ENCODE data around the gene DHX40.
"Not testable (repeated sequence)": the region's sequence is repeated elsewhere in the genome, so short reads cannot be mapped to it uniquely, and the experiment has no call there.

The DHX40 gene, protein sequence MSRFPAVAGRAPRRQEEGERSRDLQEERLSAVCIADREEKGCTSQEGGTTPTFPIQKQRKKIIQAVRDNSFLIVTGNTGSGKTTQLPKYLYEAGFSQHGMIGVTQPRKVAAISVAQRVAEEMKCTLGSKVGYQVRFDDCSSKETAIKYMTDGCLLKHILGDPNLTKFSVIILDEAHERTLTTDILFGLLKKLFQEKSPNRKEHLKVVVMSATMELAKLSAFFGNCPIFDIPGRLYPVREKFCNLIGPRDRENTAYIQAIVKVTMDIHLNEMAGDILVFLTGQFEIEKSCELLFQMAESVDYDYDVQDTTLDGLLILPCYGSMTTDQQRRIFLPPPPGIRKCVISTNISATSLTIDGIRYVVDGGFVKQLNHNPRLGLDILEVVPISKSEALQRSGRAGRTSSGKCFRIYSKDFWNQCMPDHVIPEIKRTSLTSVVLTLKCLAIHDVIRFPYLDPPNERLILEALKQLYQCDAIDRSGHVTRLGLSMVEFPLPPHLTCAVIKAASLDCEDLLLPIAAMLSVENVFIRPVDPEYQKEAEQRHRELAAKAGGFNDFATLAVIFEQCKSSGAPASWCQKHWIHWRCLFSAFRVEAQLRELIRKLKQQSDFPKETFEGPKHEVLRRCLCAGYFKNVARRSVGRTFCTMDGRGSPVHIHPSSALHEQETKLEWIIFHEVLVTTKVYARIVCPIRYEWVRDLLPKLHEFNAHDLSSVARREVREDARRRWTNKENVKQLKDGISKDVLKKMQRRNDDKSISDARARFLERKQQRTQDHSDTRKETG

DNA sequence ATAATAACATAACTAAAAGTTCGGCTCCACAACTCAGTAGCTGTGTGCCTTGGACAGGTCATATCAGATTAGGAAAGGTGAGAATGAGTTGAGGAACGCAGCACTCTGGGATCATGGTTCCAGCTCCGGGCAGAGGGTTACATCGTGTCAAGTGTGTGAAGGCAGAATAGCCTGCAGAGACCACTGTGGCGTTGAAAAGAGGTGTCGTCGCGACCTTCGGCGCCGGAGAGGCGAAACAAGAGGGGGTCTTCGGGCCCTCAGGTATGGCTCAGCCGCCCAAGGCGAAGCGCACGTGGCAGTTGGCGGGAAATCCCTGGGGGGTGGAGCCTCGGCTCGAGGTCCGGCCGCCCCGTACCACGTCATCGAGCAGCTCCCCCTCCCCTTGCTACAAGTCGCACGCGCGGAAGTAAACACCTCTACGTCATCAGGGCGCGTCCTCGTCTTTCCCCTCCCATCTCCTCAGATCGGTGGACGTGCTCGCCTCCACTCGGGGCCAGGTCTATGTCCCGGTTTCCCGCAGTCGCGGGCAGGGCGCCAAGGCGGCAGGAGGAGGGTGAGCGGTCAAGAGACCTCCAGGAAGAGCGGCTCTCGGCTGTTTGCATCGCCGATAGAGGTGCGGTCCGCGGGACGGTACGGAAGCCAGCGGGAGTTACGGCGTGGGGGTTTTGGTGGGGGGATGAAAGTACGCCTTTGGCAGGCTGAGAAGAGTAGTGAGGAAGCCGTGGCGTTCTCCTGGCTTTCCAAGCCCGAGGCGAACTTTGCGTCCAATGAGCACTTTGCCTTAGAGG lies at the start of gene DHX40:
Gene DHX40, plus strand, starts transcription at position 440 of the 788 bp plus-strand sequence. Its CDS starts 62 bp downstream, at position 502.
- DNase-seq (ENCODE audit: low spot score): peak; percentile 92

DNA sequence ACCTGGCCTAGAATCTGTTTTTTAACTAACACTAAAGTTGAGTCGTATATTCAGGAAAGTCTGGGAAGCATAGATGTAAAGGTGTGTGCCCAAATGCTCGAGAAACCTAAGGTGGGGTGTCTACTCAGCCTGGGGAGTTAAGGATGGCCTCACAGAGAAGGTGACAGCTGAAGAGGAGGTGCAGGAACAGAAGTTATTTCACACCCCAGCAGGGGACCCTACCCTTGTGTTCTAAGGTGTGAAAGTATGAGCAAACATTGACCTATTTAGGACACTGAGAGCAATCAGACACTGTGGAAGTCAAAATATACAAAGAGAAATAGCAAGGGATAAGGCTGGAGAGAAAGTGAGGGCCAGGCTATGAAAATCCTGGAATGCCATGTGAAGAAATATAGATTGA lies 49.0 kb upstream of the DHX40 start:
- no peak for DNase-seq (ENCODE audit: low spot score)

DNA sequence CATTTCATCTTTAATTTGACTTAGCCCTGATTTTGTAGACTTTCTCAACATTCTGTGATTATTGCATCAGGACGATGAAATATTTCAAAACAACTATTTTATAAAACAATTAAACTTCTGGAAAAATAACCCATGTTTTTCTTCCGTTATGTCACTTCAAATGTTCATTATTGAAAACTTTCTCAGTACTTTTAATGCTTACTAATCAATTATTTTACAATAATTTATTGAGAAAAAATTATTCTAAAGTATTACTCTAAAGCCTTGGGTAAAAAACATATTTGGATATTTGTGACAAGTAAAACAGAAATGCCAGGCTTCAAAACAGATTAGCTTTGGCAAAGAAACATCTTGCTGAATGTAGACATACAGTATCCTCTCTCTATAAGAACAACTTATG lies 46.3 kb upstream of the DHX40 start:
- no peak for DNase-seq (ENCODE audit: low spot score)

DNA sequence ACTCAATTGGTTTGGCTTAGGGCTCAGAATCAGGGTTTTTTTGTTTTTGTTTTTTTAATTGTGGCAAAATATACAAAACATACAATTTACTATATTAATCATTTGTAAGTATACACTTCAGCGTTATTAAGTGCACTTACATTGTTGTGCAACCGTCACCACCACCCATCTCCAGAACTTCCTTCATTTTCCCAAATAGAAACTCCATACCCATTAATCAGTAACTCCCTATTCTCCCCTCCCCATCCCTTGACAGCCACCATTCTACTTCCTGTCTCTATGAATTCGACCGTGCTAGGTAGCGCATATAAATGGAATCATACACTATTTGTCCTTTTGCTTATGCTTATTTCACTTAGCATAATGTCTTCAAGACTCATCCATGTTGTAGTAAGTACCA lies 45.2 kb upstream of the DHX40 start:
- DNase-seq (ENCODE audit: low spot score): no peak

DNA sequence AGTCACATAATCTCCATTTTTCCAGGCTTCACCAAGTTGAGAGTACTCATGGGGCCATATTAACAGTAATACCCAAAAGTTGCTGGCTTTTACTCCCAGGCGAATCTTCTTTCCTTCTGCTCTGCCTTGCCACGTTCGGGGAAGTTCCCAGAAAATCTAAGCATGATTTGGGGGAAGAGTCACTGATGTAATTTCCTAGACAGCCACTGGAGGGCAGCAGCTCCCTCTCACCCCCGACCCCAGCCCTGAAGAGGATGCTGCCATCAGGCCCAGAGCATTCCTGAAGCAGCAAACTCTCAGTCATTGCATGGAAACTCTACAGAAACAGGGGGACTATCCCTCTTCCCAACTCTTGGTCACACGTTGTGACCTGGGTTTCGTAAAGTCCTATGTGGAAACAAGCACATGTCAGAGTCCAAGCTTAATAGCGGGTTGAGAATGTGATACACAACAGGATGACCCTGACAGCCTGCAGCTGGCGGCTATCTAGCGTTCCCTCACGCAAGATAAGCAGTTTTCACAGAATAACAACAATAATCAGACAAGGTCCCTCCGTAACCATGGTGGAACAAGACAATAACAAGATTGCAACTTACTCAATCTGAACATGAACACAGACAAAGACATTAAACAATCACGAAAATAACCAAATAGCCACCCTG lies 43.8 kb upstream of the DHX40 start:
- DNase-seq (ENCODE audit: low spot score): peak; percentile 30

DNA sequence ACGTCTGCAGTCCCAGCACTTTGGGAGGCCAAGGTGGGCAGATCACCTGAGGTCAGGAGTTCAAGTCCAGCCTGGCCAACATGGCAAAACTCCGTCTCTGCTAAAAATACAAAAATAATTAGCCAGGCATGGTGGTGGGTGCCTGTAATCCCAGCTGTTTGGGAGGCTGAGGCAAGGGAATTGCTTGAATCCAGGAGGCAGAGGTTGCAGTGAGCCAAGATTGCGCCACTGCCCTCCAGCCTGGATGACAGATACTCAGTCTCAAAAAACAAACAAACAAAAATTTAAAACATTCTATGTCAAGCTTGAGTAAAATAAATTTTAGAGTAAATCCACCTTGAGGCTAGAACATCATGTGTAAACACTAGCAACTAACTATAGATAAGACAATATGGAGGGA lies 40.5 kb upstream of the DHX40 start:
- DNase-seq (ENCODE audit: low spot score): not testable (repeated sequence)

DNA sequence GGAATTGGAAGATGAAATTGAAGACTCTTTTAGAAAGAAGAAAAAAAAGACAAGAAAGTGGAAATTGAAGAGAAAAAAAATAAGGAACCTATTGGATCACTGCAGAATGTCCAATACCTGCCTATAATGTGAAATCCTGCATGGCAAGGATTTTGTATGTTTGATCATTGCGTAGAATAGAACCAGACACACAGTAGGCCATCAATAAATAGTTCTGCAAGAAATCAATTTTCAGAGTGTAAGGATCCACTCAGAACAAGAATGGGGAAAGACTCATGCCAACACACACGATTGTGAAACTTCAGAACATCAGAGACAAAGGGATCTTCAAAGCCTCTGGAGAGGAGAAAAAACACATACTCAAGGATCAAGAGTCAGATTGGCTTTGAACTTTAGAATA lies 39.7 kb upstream of the DHX40 start:
- DNase-seq (ENCODE audit: low spot score): no peak

DNA sequence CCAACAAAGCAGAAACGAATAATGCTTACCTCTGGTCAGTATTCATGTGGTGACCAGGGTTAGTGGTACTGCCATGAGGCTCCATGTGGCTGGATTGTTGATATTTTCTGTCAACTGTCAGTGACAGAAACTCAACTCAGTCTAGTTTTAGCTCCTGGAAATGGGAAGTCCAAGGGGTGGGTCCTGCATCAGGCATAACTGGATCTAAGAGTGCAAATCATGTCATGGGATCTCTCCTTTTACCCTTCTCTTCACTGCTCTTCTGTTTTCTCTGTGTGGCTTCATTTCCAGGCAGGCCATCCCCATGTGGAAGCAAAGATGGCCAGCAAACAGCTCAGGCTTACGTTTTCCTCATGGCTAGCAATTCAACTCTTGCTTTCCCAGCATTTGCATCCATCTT lies 39.0 kb upstream of the DHX40 start:
- no peak for DNase-seq (ENCODE audit: low spot score)

DNA sequence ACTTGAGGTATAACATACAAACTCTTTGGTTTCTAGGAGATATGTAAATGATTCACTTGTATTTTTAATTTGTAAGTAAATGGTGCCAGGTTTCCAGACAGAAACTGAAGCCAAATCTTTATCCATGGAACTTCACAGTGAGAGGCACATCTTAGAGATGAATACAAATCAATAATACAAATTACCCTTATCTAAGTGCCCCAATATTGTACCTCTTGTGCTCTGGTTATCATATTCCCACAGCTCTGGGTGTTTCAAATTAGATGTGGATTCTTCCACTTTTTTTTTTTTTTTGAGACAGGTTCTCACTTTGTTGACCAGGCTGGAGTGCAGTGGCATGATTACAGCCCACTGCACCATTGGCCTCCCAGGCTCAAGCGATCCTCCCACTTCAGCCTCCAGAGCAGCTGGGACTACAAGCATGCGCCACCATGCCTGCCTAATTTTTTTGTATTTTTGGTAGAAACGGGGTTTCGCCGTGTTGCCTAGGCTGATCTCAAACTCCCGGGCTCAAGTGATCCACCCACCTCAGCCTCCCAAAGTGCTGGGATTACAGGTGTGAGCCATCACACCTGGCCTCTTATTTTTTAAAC lies 38.0 kb upstream of the DHX40 start:
- no peak for DNase-seq (ENCODE audit: low spot score)

DNA sequence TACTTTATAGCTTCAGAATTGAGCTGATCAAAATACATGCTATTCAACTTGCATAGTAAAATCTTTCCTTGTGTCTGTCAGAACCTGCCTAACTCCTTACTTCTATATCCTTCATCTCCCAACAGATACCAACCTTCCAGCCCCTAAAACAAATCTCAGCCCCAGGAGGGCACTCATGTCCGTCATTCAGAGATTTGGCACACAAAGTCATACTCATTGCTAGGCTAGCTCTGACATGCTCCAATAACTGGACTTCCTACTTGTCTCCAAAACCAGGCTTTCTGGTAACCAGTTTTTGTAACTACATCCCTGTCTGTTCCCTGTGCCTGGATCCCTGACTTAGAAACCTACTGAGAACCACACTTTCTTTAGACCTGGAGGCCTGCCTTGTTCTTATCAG lies 37.5 kb upstream of the DHX40 start:
- DNase-seq (ENCODE audit: low spot score): no peak

DNA sequence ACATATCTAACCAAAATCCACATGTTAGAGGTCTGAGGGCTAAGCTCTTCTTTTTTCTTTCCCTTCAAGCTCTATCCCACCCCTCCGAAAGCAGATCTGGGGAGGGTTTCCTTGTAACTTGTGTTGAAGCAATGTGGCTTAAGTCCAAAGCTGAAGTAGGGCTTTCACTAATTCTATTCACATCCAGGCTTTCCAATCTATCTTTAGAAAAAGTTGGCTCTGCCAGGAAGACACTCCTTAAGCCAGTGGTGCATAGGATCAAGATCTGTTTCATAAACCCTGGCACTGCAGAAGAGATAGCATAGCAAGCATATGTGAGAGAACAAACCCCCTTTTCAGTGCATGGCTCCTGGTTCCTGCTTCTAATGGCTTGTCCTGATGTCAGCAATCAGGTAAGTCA lies 34.9 kb upstream of the DHX40 start:
- no peak for DNase-seq (ENCODE audit: low spot score)

DNA sequence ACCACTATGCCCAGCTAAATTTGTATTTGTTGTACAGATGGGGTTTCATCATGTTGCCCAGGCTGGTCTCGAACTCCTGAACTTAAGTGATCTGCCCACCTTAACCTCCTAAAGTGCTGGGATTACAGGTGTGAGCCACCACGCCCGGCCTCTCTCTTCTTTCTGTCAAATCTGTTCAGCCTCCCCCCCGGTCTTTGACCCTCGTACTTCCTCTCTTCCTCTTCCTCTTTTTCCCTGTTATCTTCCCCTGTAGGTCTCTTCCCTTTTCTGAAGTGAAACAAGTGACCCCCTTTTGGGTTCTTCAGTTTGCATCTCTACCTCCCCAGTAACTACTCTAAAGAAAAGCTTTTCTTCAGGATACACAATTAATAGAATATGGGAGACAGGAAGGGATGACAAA lies 31.7 kb upstream of the DHX40 start:
- no peak for DNase-seq (ENCODE audit: low spot score)

DNA sequence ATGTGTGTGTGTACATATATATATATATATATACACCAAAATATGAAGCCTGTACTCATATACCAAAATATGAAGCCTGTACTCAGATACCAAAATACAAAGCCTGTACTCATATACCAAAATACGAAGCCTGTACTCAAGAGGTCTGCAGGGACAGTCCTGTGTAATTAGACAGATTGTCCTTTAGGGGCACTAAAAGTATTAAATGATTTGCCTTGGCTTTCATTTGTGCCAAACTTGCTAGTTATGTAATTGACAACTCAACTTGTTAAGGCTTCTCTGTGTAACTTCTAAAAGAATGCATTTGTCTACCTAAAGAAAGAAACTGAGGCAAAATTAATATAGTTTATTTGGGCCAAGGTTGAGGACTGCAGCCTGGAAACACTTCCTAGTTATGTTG lies 30.8 kb upstream of the DHX40 start:
- DNase-seq (ENCODE audit: low spot score): no peak

DNA sequence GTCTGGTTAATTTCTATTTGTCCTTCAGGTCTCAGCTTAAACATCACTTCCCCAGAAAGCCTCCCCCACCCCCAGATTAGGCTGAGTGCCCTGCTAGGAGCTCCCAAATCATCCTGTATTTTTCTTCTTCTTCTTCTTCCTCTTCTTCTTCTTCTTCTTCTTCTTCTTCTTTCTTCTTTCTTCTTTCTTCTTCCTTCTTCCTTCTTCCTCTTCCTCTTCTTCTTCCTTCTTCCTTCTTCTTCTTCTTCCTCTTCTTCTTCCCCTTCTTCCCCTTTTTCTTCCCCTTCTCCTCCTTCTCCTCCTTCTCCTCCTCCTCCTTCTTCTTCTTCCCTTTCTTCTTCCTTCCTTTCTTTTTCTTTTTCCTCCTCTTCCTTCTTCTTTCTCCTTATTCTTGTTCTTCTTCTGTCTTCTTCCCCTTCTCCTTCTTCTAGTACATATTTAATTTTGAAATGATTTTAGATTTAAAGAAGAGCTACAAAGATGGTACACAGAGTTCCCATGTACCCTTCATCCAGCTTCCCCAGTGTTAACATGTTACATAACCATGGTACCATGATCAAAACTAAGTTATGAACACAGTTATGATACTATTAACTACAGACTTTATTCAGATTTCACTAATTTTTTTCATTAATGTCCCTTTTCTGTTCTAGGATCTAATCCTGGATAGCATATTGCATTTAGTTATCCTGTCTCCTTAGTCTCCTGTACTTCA lies 27.1 kb upstream of the DHX40 start:
- DNase-seq (ENCODE audit: low spot score): no peak

DNA sequence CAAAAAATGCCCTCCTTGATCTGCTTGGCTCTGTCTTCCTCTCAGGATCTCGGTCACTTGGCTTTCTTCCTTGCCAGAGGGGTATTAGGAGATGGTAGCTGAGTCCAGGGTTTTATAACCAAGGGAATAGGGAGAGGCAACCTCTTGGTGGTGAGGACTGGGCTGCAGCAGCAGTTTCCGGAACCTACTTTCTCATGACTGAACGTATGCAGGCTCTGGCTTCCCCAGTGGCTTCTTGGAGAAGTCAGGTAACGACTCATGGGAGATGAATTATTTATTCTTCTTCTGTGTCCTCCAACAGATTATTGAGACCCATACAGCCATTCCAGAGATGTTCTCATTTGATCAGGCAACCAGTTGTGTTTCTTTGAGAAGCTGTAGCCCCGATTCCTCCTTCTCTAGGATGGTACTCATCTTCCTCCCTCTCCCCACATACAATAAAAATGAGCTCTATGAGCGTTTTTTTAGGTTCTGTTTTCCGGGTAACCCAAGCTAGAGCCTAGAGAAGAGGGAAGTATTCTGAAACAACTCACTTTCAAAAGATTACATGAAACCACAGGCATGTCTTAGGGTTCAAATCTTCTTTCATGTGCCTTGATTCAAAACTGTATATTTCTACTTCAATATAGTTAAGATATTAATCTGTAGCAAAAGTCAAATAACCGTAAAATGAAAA lies 22.3 kb upstream of the DHX40 start:
- no peak for DNase-seq (ENCODE audit: low spot score)

DNA sequence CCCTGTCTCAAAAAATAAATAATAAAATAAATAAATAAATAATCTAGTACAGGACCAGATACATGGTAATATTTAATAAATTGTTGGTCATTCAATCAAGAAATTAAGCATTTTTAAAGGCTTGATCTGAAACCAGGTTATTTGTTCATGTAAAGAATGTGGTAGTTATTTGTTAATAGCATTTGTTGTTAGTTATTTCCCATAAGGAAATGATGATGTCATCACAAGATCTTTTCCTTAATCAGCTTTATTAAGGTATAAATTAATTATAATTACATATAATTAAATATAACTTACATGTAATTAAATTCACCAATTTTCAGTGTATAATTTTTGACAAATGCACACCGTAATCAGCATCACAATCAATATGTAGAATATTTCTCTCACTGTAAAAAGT lies 19.5 kb upstream of the DHX40 start:
- DNase-seq (ENCODE audit: low spot score): no peak

DNA sequence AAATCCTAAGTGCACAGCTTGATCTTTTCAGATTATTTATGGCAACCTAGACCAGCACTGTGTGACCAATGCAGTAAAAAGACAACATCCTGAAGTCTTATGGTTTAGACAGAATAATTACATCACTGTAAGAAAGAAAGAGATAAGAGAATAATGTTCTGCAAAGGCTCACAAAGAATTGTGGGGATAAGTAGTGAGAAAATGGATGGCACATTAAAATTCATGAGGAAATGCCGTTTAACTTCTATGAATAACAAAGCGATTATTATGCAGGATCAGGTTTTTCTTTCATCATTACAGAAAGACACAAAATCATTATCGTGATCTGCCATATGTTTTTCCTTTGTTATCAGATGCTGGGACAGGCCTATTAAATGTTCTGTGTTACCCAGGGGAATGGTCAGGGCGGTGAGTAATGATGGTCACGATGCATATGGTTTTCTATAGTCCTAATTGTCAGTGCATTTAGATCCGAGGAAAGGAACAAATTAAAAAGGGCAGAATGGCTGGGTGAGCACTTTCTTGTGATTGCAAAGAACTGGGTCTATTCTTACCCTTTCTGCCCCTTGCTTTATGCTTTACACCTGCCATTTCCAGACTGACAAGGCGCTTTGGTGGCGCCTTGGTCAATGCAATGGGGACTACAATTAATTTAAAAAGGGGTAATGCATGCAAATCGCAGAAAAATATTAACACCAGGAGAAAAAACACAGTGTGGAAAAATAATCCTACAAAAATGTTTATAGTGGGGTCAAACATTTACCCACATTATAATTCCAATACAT lies 18.1 kb upstream of the DHX40 start:
- DNase-seq (ENCODE audit: low spot score): no peak

DNA sequence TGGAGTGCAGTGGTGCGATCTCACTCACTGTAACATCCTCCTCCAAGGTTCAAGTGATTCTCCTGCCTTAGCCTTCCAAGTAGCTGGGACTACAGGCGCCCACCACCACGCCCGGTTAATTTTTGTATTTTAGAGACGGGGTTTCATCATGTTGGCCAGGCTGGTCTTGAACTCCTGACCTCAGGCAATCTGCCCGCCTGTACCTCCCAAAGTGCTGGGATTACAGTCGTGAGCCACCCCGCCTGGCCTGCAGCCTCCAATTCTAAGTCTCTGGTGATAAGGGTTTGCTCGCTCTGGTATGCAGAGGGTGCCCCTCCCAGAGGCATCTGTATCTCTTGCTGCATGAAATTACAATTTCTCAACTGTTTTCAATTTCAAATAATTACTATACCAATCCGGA lies 16.4 kb upstream of the DHX40 start:
- DNase-seq (ENCODE audit: low spot score): not testable (repeated sequence)

DNA sequence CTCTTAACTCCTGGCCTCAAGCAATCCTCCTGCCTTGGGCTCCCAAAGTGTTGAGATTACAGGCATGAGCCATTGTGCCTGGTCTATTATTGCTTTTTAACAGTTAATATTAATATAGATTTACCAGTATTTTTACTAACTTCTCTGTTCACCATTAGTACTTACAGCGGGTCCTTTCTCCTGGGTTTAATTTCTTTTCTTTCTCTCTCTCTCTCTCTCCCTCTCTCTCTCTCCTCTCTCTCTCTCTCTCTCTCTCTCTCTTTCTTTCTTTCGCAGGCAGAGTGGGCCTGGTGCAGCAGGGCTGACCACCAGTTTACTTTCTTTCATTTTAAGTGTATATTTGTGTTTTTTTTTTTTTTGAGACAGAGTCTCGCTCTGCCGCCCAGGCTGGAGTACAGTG lies 14.7 kb upstream of the DHX40 start:
- DNase-seq (ENCODE audit: low spot score): no peak

DNA sequence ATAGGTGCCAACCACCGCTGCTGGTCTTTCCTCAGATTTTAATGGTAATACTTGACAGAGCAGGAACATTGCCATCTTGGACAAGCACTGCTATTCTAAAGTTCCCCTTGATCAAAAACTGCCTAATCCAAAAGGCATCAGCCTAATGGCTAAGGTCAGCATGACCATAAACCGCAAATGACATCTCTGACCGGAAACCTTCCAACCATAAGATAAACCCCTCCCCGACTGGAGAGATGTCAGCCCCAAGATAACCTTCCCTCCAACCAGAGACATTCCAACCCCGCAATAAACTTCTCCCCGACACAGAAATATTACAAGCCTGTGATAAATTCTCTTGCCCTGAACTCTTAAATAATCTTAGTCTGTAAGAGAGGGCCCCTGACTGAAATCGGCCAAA lies 7.4 kb upstream of the DHX40 start:
- no peak for DNase-seq (ENCODE audit: low spot score)

All from CD4-positive, alpha-beta T cell treated with Interleukin-15 for 4 hours (primary cell).